ENCODE results near the gene FRMD6.
"Not testable (repeated sequence)": the region's sequence is repeated elsewhere in the genome, so short reads cannot be mapped to it uniquely, and the experiment has no call there.

FRMD6 gene

GRCh38 chr14:51633298-51633697, 18.4 kb upstream of the FRMD6 start:
- not testable (repeated sequence) for DNase-seq

- DNase-seq = no peak
These were observed 15.6 kb upstream of the FRMD6 start for GRCh38 chr14:51636109-51636508.

- DNase-seq = no peak
These were observed 13.4 kb upstream of the FRMD6 start for GRCh38 chr14:51638071-51638944.

GRCh38 chr14:51639668-51640316, 11.9 kb upstream of the FRMD6 start:
- no peak for DNase-seq

- DNase-seq = no peak
These were observed 8.6 kb upstream of the FRMD6 start for GRCh38 chr14:51643140-51643539.

- DNase-seq = no peak
These were observed 7.3 kb upstream of the FRMD6 start for GRCh38 chr14:51644217-51644933.

GRCh38 chr14:51648296-51648695, 3.4 kb upstream of the FRMD6 start:
- no peak for DNase-seq

GRCh38 chr14:51650716-51651387, 858 bp upstream of the FRMD6 start:
- peak in 1 of 6 experiments; percentile 3 for DNase-seq

- peak in 5 of 6 experiments; percentile 25 to 66 (median 51) for DNase-seq
These were observed 713 bp downstream of the FRMD6 start for GRCh38 chr14:51652168-51653078.

- peak in 2 of 6 experiments; percentile 2 to 16 for DNase-seq
These were observed 1.5 kb downstream of the FRMD6 start for GRCh38 chr14:51653079-51653774.

- no peak for DNase-seq
These were observed 2.2 kb downstream of the FRMD6 start for GRCh38 chr14:51653775-51654532.

- DNase-seq = no peak
These were observed 2.8 kb downstream of the FRMD6 start for GRCh38 chr14:51654533-51654845.

- DNase-seq = no peak
These were observed 6.1 kb downstream of the FRMD6 start for GRCh38 chr14:51657762-51658161.

GRCh38 chr14:51658441-51659173, 6.9 kb downstream of the FRMD6 start:
- DNase-seq = no peak

GRCh38 chr14:51660741-51661140, 9.0 kb downstream of the FRMD6 start:
- no peak for DNase-seq

- DNase-seq = no peak
These were observed 9.8 kb downstream of the FRMD6 start for GRCh38 chr14:51661504-51661903.

GRCh38 chr14:51663783-51664326, 12.1 kb downstream of the FRMD6 start:
- DNase-seq = no peak

GRCh38 chr14:51666070-51666469, 14.4 kb downstream of the FRMD6 start:
- no peak for DNase-seq

GRCh38 chr14:51666826-51667225, 15.1 kb downstream of the FRMD6 start:
- no peak for DNase-seq

GRCh38 chr14:51668870-51669269, 17.2 kb downstream of the FRMD6 start:
- no peak for DNase-seq

Measured in stimulated activated naive CD4-positive, alpha-beta T cell (primary cell).